Astrocyte (in vitro differentiated cells and primary cell): ENCODE data around the gene MRPL53. TPM values are rescaled to one million over a fixed set of nuclear protein-coding genes. Genes with fewer than 3 reads are reported as not detected.

ENCODE experiments used
- DNase-seq: peaks from one replicate; pipeline ENCODE4 v3.0.0-alpha.2; 2010; ENCODE audit warnings: low read depth
- FAIRE-seq: peaks from 2 replicates; lab custom pipeline; 2011; peaks lifted over from hg19 to GRCh38; lab: Jason Lieb, UNC
- H2AFZ ChIP-seq: 2 replicates; pipeline ENCODE4 v1.6.0; 2012; ENCODE audit warnings: low read depth, low read length, inconsistent platforms
- H3K27ac ChIP-seq: 2 replicates; pipeline ENCODE4 v1.5.1; 2011; ENCODE audit warnings: low read depth, low read length, inconsistent platforms
- H3K27me3 ChIP-seq: 2 replicates; pipeline ENCODE4 v1.6.0; 2011; ENCODE audit warnings: low read length, inconsistent platforms; ENCODE audit not compliant: insufficient read depth
- H3K36me3 ChIP-seq: 2 replicates; pipeline ENCODE4 v1.5.1; 2011; ENCODE audit warnings: low read length, inconsistent platforms; ENCODE audit not compliant: insufficient read depth
- H3K4me1 ChIP-seq: 2 replicates; pipeline ENCODE4 v1.5.1; 2011; ENCODE audit warnings: low read length, inconsistent platforms; ENCODE audit not compliant: insufficient read depth
- H3K4me2 ChIP-seq: 2 replicates; pipeline ENCODE4 v1.6.0; 2012; ENCODE audit warnings: low read length, inconsistent platforms
- H3K4me3 ChIP-seq: 2 replicates; pipeline ENCODE4 v1.5.1; 2011; ENCODE audit warnings: low read depth, mild to moderate bottlenecking, low read length, inconsistent platforms; ENCODE audit not compliant: insufficient read depth
- H3K79me2 ChIP-seq: 2 replicates; pipeline ENCODE4 v1.6.0; 2012; ENCODE audit warnings: mild to moderate bottlenecking, low read length, inconsistent platforms; ENCODE audit not compliant: insufficient read depth
- H3K9ac ChIP-seq: 2 replicates; pipeline ENCODE4 v1.6.0; 2012; ENCODE audit warnings: mild to moderate bottlenecking, low read length, inconsistent platforms
- H3K9me3 ChIP-seq: 2 replicates; pipeline ENCODE4 v1.5.1; 2012; ENCODE audit warnings: low read depth, mild to moderate bottlenecking, low read length, inconsistent platforms; ENCODE audit not compliant: insufficient read depth
- H4K20me1 ChIP-seq: 2 replicates; pipeline ENCODE4 v1.6.0; 2012; ENCODE audit warnings: low read length, inconsistent platforms; ENCODE audit not compliant: insufficient read depth
- H3K27ac Mint-ChIP-seq: one replicate; pipeline ENCODE4 v1.8.0; 2021; ENCODE audit warnings: mild to moderate bottlenecking, mixed read lengths; ENCODE audit not compliant: unreplicated experiment
- H3K27me3 Mint-ChIP-seq: one replicate; pipeline ENCODE4 v1.8.0; 2021; ENCODE audit warnings: low read depth, mixed read lengths; ENCODE audit not compliant: unreplicated experiment
- H3K36me3 Mint-ChIP-seq: one replicate; pipeline ENCODE4 v1.8.0; 2021; ENCODE audit warnings: low read depth, mixed read lengths; ENCODE audit not compliant: unreplicated experiment
- H3K4me1 Mint-ChIP-seq: one replicate; pipeline ENCODE4 v1.8.0; 2021; ENCODE audit warnings: low read depth, mixed read lengths; ENCODE audit not compliant: unreplicated experiment
- H3K4me3 Mint-ChIP-seq: one replicate; pipeline ENCODE4 v1.8.0; 2021; ENCODE audit warnings: mild to moderate bottlenecking, moderate library complexity, mixed read lengths; ENCODE audit not compliant: unreplicated experiment
- H3K9me3 Mint-ChIP-seq: one replicate; pipeline ENCODE4 v1.8.0; 2021; ENCODE audit warnings: mild to moderate bottlenecking, mixed read lengths; ENCODE audit not compliant: unreplicated experiment
- EZH2 ChIP-seq: IDR thresholded peaks from 2 replicates; pipeline ENCODE4 v1.6.1; 2012; ENCODE audit warnings: mild to moderate bottlenecking, low read length, inconsistent platforms; ENCODE audit not compliant: insufficient read depth
- total RNA-seq: library from RNA; stranded (reverse); gene quantifications from 2 replicates; pipeline ENCODE4 v1.2.1, GENCODE V29; 2021
- TF ChIP-seq, protein P1 (sequence below): IDR thresholded peaks from 2 replicates; pipeline ENCODE4 v1.5.1; 2011; ENCODE audit warnings: low read depth, mild to moderate bottlenecking, inconsistent platforms, low read length, moderate library complexity; ENCODE audit not compliant: insufficient read depth

Gene MRPL53
- total RNA-seq, 1 donor from 2014 or later, result 50.6 TPM

DNA sequence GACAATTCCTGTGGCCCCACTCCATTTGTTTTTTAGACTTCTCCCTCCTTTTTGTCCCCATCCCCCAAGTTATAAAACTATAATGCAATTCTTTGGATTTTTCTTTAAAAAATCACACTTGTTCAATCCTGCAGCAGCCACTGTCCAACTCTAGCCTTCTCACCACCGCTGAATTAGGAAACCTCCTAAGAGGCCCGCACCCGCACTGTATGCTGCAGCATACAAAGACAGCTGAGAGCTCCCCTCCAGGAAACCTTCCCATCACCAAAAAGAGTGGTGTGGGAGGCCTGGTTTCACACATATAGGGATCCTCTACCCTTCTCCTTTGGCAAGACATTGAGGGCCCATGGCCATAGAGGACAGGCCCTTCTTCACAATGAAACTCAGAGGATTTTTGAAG, 32.1 kb upstream of the MRPL53 start:
- Mint-ChIP-seq H3K4me1 (peaks cover 21% of the 10 kb centered on the region), H3K9me3 (no peaks in the 10 kb centered on the region), H3K27ac (peak overlapping the region; percentile 51), H3K36me3 (peaks cover 12% of the 10 kb centered on the region), H3K27me3 (peaks cover 36% of the 10 kb centered on the region), H3K4me3 (peak overlapping the region; percentile 66)
- Histone ChIP-seq H2AFZ (no peak overlapping the region), H3K4me2 (peak overlapping the region; percentile 93), H3K4me3 (peak overlapping the region; percentile 61), H3K27ac (no peak overlapping the region), H3K9me3 (no peaks in the 10 kb centered on the region), H4K20me1 (peaks cover 7% of the 10 kb centered on the region), H3K79me2 (peaks cover 24% of the 10 kb centered on the region), H3K36me3 (peaks cover 4% of the 10 kb centered on the region), H3K27me3 (peaks cover 20% of the 10 kb centered on the region), H3K4me1 (peaks cover 49% of the 10 kb centered on the region), H3K9ac (peak overlapping the region; percentile 83)
- TF ChIP-seq, protein P1, sequence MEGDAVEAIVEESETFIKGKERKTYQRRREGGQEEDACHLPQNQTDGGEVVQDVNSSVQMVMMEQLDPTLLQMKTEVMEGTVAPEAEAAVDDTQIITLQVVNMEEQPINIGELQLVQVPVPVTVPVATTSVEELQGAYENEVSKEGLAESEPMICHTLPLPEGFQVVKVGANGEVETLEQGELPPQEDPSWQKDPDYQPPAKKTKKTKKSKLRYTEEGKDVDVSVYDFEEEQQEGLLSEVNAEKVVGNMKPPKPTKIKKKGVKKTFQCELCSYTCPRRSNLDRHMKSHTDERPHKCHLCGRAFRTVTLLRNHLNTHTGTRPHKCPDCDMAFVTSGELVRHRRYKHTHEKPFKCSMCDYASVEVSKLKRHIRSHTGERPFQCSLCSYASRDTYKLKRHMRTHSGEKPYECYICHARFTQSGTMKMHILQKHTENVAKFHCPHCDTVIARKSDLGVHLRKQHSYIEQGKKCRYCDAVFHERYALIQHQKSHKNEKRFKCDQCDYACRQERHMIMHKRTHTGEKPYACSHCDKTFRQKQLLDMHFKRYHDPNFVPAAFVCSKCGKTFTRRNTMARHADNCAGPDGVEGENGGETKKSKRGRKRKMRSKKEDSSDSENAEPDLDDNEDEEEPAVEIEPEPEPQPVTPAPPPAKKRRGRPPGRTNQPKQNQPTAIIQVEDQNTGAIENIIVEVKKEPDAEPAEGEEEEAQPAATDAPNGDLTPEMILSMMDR, result no peak
- TF ChIP-seq EZH2, result no peak
- DNase-seq, result no peak
- no peak for FAIRE-seq

DNA sequence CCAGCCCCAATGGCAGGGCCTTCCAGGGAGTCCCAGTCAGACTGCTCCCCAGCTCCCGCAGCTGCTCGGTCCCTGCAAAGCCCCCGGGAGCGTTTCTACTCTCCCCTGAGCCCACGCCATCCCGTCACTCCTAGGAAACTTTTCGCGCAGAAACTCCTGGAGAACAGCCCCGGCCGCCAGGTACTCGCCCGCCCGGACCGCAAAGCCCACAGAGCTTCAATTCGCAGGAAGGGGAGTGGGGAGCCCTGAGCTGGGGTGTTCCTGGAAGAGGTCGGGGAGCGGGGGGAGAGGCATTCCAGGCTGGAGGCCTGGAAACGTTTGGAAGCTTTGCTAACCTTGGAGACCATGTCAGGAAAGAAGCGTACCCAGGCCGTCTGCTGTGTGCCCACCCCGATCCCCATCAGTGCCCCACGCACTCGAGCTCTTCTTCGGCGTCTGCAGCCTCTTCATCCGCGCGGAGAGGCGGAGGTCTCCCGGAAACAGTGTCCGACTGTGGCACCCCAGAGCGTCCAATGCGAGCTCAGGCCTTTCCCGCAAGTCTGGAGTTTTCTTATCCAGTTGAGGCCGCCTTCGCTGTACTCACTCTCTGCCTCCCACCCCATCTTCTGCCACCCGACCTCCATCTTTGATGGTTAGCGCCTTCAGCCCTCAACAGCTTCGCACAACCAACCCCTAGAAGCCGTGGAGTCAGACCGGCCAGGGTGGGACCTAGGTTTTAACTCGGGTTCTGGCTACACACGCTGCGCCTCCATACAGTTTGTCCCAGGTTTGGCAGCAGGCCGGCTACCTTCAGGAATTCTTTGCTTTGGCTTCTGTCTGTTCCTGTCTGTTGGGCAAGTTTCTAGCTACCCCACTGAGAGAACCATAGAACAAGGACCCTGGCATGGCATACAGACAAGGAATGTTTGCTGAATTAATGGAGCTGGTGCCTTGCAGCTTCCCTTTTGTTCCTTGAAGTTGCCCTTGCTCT, 31.3 kb upstream of the MRPL53 start:
- Histone ChIP-seq H3K27me3 (peaks cover 23% of the 10 kb centered on the region), H3K79me2 (peaks cover 24% of the 10 kb centered on the region)

More for the DNA sequence above, 31.3 kb upstream of the MRPL53 start:
- H3K27me3 Mint-ChIP-seq, result peaks cover 40% of the 10 kb centered on the region
- Histone ChIP-seq H3K27ac (peak overlapping the region; percentile 76), H4K20me1 (peaks cover 7% of the 10 kb centered on the region), H3K4me1 (peaks cover 49% of the 10 kb centered on the region), H3K4me2 (peak overlapping the region; percentile 93), H3K4me3 (peak overlapping the region; percentile 61), H2AFZ (peak overlapping the region; percentile 86), H3K9me3 (no peaks in the 10 kb centered on the region), H3K36me3 (peaks cover 4% of the 10 kb centered on the region), H3K9ac (peak overlapping the region; percentile 83)
- DNase-seq (no peak), FAIRE-seq (no peak)
- H3K4me1 Mint-ChIP-seq, result peaks cover 25% of the 10 kb centered on the region
- H3K36me3 Mint-ChIP-seq, result peaks cover 12% of the 10 kb centered on the region
- peak overlapping the region; percentile 51 for H3K27ac Mint-ChIP-seq
- no peaks in the 10 kb centered on the region for H3K9me3 Mint-ChIP-seq
- H3K4me3 Mint-ChIP-seq, result peak overlapping the region; percentile 83
- TF ChIP-seq EZH2, result no peak
- TF ChIP-seq, protein P1, result no peak
